ENCODE measurements around the gene SRPRA. TPM values are rescaled to one million over a fixed set of nuclear protein-coding genes. Genes with fewer than 3 reads are reported as not detected.

SRPRA gene
- total RNA-seq, 1 donor from 2014 or later: 120 TPM

- no peak for DNase-seq
- peaks cover 7% of the 10 kb centered on the region for H3K36me3 ChIP-seq
- no peak overlapping the region for H3K27ac ChIP-seq
- no peak for ATAC-seq
- H3K4me1 ChIP-seq: peaks cover 11% of the 10 kb centered on the region
- intact Hi-C loops (cut with DNase I): no loop called here
- H3K27me3 ChIP-seq: no peaks in the 10 kb centered on the region
- H3K9me3 ChIP-seq: no peaks in the 10 kb centered on the region
- no peak overlapping the region for H3K4me3 ChIP-seq
- no peak for TF ChIP-seq CTCF (IDR thresholded peaks at IDR 0.05)
Observed at GRCh38 chr11:126305699-126306098, 37.0 kb upstream of the SRPRA start.

GRCh38 chr11:126304457-126305075, 35.9 kb upstream of the SRPRA start:
- DNase-seq (no peak), ATAC-seq (no peak)
- H3K9me3 ChIP-seq: no peaks in the 10 kb centered on the region
- H3K36me3 ChIP-seq: peaks cover 7% of the 10 kb centered on the region
- H3K4me1 ChIP-seq: peaks cover 9% of the 10 kb centered on the region
- intact Hi-C loops (cut with DNase I): no loop called here
- no peak for TF ChIP-seq CTCF (IDR thresholded peaks at IDR 0.05)
- H3K27ac ChIP-seq: peak overlapping the region; percentile 90
- peak overlapping the region; percentile 63 for H3K4me3 ChIP-seq
- H3K27me3 ChIP-seq: no peaks in the 10 kb centered on the region

GRCh38 chr11:126303623-126304456, 35.1 kb upstream of the SRPRA start, which contains the start of gene DCPS:
DCPS (plus strand) TSS chr11:126304060; CDS start chr11:126304081, 21 bp downstream.
- ATAC-seq (peak; percentile 100), DNase-seq (peak; percentile 95)
- Histone ChIP-seq H3K4me1 (peaks cover 9% of the 10 kb centered on the region), H3K9me3 (no peaks in the 10 kb centered on the region), H3K36me3 (peaks cover 13% of the 10 kb centered on the region), H3K27me3 (no peaks in the 10 kb centered on the region), H3K27ac (peak within 1 kb of the TSS; percentile 90), H3K4me3 (peak within 1 kb of the TSS; percentile 63)
- intact Hi-C loops (cut with DNase I): no loop called here
- no peak for TF ChIP-seq CTCF (IDR thresholded peaks at IDR 0.05)

GRCh38 chr11:126297004-126297403, 28.3 kb upstream of the SRPRA start:
- no peak for TF ChIP-seq CTCF (IDR thresholded peaks at IDR 0.05)
- ATAC-seq (no peak), DNase-seq (no peak)
- peaks cover 33% of the 10 kb centered on the region for H3K36me3 ChIP-seq
- no peak overlapping the region for H3K27ac ChIP-seq
- intact Hi-C loops (cut with DNase I): no loop called here
- no peaks in the 10 kb centered on the region for H3K27me3 ChIP-seq
- H3K4me3 ChIP-seq: no peak overlapping the region
- H3K9me3 ChIP-seq: no peaks in the 10 kb centered on the region
- no peaks in the 10 kb centered on the region for H3K4me1 ChIP-seq

- Histone ChIP-seq H3K36me3 (peaks cover 53% of the 10 kb centered on the region), H3K4me1 (no peaks in the 10 kb centered on the region), H3K27me3 (no peaks in the 10 kb centered on the region), H3K9me3 (no peaks in the 10 kb centered on the region), H3K4me3 (no peak overlapping the region), H3K27ac (no peak overlapping the region)
- ATAC-seq (no peak), DNase-seq (no peak)
- intact Hi-C loops (cut with DNase I): no loop called here
- TF ChIP-seq CTCF (IDR thresholded peaks at IDR 0.05): no peak
Observed at GRCh38 chr11:126293726-126294125, 25.0 kb upstream of the SRPRA start.

All from upper lobe of right lung (tissue), 1 donor.